Transverse colon (tissue), 3 donors: ENCODE data around the gene LIMS1.

ENCODE experiments used
- POLR2A ChIP-seq: fragments of 450-650 bp; IDR thresholded peaks from one replicate; pipeline ENCODE4 v1.6.1; 2016; ENCODE audit warnings: antibody characterized with exemption, mild to moderate bottlenecking, moderate library complexity
- TF ChIP-seq, protein P1 (sequence below), 5 experiments: fragments of 200-600 bp in 3 of 5; fragments of 450-650 bp in 2 of 5; sonication (generic) in 3 of 5; IDR thresholded peaks; 1 replicate in 2 of 5; 2 replicates in 3 of 5; pipeline ENCODE4 v1.5.1; 2016 to 2017; ENCODE audit warnings: antibody characterized with exemption in 5 of 5, inconsistent platforms in 3 of 5, mild to moderate bottlenecking in 2 of 5, moderate library complexity in 1 of 5

DNA sequence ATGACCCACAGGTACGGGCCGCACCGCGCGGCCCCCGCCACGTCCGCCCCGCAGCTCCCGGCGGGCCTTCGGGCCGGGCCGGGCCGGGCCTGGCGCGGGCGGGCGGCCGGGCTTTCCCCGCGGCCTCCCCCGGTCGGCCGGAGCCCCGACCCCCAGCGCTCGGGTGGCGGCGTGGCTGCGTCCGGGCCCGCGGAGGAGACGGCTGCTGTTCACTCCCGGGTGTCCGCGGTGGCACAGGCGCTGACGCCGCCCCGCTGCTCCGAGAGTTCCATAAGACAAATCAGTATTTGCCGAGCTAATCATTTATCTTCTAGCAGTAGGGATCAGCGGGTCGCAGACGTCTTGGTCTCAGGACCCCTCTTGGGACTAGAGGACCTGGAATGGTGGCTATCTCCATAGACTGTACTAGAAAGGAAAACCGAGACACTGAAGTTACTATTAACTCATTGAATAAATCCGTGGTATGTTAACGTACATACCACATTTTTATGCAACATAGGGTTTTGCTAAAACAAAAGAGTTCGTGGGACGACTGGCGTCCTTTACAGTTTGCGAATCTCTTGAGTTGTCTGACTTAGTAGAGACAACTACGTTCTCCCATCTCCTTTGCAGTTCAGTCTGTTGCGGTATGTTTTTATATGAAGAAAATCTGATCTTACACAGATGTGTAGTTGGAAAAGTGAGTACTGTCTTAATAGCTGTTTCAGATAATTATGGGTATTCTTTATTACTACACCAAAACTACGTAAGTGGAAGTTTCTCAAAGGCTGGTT, 500 bp downstream of the LIMS1 start:
- TF ChIP-seq, protein P1, sequence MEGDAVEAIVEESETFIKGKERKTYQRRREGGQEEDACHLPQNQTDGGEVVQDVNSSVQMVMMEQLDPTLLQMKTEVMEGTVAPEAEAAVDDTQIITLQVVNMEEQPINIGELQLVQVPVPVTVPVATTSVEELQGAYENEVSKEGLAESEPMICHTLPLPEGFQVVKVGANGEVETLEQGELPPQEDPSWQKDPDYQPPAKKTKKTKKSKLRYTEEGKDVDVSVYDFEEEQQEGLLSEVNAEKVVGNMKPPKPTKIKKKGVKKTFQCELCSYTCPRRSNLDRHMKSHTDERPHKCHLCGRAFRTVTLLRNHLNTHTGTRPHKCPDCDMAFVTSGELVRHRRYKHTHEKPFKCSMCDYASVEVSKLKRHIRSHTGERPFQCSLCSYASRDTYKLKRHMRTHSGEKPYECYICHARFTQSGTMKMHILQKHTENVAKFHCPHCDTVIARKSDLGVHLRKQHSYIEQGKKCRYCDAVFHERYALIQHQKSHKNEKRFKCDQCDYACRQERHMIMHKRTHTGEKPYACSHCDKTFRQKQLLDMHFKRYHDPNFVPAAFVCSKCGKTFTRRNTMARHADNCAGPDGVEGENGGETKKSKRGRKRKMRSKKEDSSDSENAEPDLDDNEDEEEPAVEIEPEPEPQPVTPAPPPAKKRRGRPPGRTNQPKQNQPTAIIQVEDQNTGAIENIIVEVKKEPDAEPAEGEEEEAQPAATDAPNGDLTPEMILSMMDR (IDR thresholded peaks at IDR 0.05) = no peak
- TF ChIP-seq POLR2A = no peak
